Glutamatergic neuron (in vitro differentiated cells): ENCODE data around the gene C16orf78. TPM values are rescaled to one million over a fixed set of nuclear protein-coding genes. Genes with fewer than 3 reads are reported as not detected.

Experiments used
- DNase-seq: peaks from one replicate; pipeline ENCODE4 v3.0.0; 2022
- H3K27ac Mint-ChIP-seq: one replicate; pipeline ENCODE4 v1.8.0; 2020; ENCODE audit warnings: mild to moderate bottlenecking, mixed read lengths, inconsistent platforms; ENCODE audit not compliant: unreplicated experiment
- H3K27me3 Mint-ChIP-seq: one replicate; pipeline ENCODE4 v1.8.0; 2020; ENCODE audit warnings: mild to moderate bottlenecking, moderate library complexity, mixed read lengths, inconsistent platforms; ENCODE audit not compliant: unreplicated experiment
- H3K36me3 Mint-ChIP-seq: one replicate; pipeline ENCODE4 v1.8.0; 2020; ENCODE audit warnings: mild to moderate bottlenecking, mixed read lengths, inconsistent platforms; ENCODE audit not compliant: unreplicated experiment
- H3K4me1 Mint-ChIP-seq: one replicate; pipeline ENCODE4 v1.8.0; 2020; ENCODE audit warnings: mild to moderate bottlenecking, low read depth, mixed read lengths, inconsistent platforms; ENCODE audit not compliant: unreplicated experiment
- H3K4me3 Mint-ChIP-seq: one replicate; pipeline ENCODE4 v1.8.0; 2020; ENCODE audit warnings: mild to moderate bottlenecking, mixed read lengths, inconsistent platforms; ENCODE audit not compliant: unreplicated experiment
- H3K9me3 Mint-ChIP-seq: one replicate; pipeline ENCODE4 v1.8.0; 2020; ENCODE audit warnings: mild to moderate bottlenecking, moderate library complexity, mixed read lengths, inconsistent platforms; ENCODE audit not compliant: unreplicated experiment
- CTCF ChIP-seq: fragments of 200-600 bp; sonication (generic); IDR thresholded peaks from one replicate; pipeline ENCODE4 v1.5.0; 2021; ENCODE audit not compliant: partially characterized antibody, unreplicated experiment
- total RNA-seq: library from RNA; stranded (reverse); fragmentation: NEBNext Ultra II Directional; extraction: Animal tissue kit (Norgen Biotek cat#: 25700); gene quantifications from one replicate; pipeline ENCODE4 v1.2.1, GENCODE V29; 2021; ENCODE audit not compliant: unreplicated experiment

C16orf78 gene
- total RNA-seq, 1 donor from 2014 or later: not detected

- no peak for TF ChIP-seq CTCF
- H3K36me3 Mint-ChIP-seq: peaks cover 19% of the 10 kb centered on the region
- H3K4me1 Mint-ChIP-seq: no peaks in the 10 kb centered on the region
- H3K27me3 Mint-ChIP-seq: peaks cover 10% of the 10 kb centered on the region
- peaks cover 4% of the 10 kb centered on the region for H3K9me3 Mint-ChIP-seq
- no peak overlapping the region for H3K4me3 Mint-ChIP-seq
- DNase-seq: no peak
- no peak overlapping the region for H3K27ac Mint-ChIP-seq
Observed at GRCh38 chr16:49405123-49405522, 31.5 kb downstream of the C16orf78 start.

GRCh38 chr16:49405530-49405929 lies 31.9 kb downstream of the C16orf78 start:
- Mint-ChIP-seq H3K9me3 (peaks cover 4% of the 10 kb centered on the region), H3K4me3 (no peak overlapping the region), H3K36me3 (peaks cover 19% of the 10 kb centered on the region), H3K27ac (no peak overlapping the region), H3K4me1 (peaks cover 3% of the 10 kb centered on the region), H3K27me3 (peaks cover 10% of the 10 kb centered on the region)
- DNase-seq: no peak
- no peak for TF ChIP-seq CTCF

GRCh38 chr16:49407873-49408550 lies 34.4 kb downstream of the C16orf78 start:
- Mint-ChIP-seq H3K27me3 (peaks cover 5% of the 10 kb centered on the region), H3K36me3 (peaks cover 11% of the 10 kb centered on the region), H3K9me3 (peaks cover 5% of the 10 kb centered on the region), H3K4me3 (no peak overlapping the region), H3K4me1 (peaks cover 6% of the 10 kb centered on the region), H3K27ac (no peak overlapping the region)
- DNase-seq: peak; percentile 93
- TF ChIP-seq CTCF: peak; percentile 86

GRCh38 chr16:49409121-49409520 lies 35.5 kb downstream of the C16orf78 start:
- no peak for TF ChIP-seq CTCF
- Mint-ChIP-seq H3K27me3 (peaks cover 5% of the 10 kb centered on the region), H3K4me1 (peaks cover 6% of the 10 kb centered on the region), H3K27ac (peak overlapping the region; percentile 71), H3K36me3 (no peaks in the 10 kb centered on the region), H3K4me3 (no peak overlapping the region), H3K9me3 (peaks cover 5% of the 10 kb centered on the region)
- no peak for DNase-seq

- TF ChIP-seq CTCF: no peak
- Mint-ChIP-seq H3K9me3 (peaks cover 5% of the 10 kb centered on the region), H3K27ac (no peak overlapping the region), H3K4me3 (no peak overlapping the region), H3K4me1 (peaks cover 7% of the 10 kb centered on the region), H3K36me3 (no peaks in the 10 kb centered on the region), H3K27me3 (peaks cover 5% of the 10 kb centered on the region)
- no peak for DNase-seq
Observed at GRCh38 chr16:49410226-49410625, 36.6 kb downstream of the C16orf78 start.
